ENCODE data around the gene CDK10.

DNA sequence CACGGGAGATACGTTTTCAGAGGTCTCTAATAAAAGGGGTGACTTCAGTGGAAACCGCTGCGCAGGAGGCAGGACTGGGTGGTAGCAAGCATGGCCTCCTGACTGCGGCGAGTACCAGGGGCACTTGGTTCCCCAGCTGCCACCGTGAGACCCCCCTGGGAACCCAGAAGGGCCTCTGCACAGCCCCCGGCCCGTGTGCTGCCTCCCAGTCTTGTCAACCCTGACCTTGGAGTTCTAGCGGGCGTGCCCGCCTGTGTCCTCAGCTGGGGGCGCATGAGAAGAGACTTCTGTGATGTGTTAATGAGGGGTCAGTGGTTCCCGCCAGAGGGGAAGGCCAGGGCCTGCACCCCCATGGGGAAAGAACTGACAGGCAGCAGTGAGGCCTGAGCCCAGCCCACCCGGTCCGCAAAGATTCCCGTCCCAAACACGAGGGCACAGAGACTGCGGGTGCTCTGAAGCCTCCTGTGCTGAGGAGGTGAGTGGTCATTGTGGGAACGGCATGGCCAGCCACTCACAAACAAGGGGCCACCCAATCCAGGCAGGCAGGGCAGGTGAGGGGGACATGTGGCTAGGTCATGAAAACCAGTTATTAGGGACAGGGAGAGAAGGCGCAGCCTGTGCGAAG lies 44.2 kb downstream of the CDK10 start:
- no peak for TF ChIP-seq EZH2 (IDR thresholded peaks at IDR 0.05)
- TF ChIP-seq POLR2AphosphoS5 (IDR thresholded peaks at IDR 0.05; ENCODE audit: borderline replicate concordance, low read depth, low read length): no peak; the same call in 1 of the 2 replicates

Data from SK-N-MC (cell line).